Neural crest cell (in vitro differentiated cells): Measurements from ENCODE around the gene POLR2J. TPM values are rescaled to one million over a fixed set of nuclear protein-coding genes. Genes with fewer than 3 reads are reported as not detected.

Source experiments
- DNase-seq: peaks from one replicate; pipeline ENCODE4 v3.0.0; 2021; ENCODE audit warnings: low read depth, mixed read lengths, low spot score
- H3K27ac Mint-ChIP-seq: one replicate; pipeline ENCODE4 v1.8.0; 2021; ENCODE audit warnings: mild to moderate bottlenecking, mixed read lengths; ENCODE audit not compliant: unreplicated experiment
- H3K27me3 Mint-ChIP-seq: 2 replicates; pipeline ENCODE4 v1.8.0; 2021; ENCODE audit warnings: low read depth, mild to moderate bottlenecking, mixed read lengths
- H3K36me3 Mint-ChIP-seq: 2 replicates; pipeline ENCODE4 v1.8.0; 2021; ENCODE audit warnings: low read depth, mild to moderate bottlenecking, mixed read lengths
- H3K4me1 Mint-ChIP-seq: 2 replicates; pipeline ENCODE4 v1.8.0; 2021; ENCODE audit warnings: mixed read lengths
- H3K4me3 Mint-ChIP-seq: one replicate; pipeline ENCODE4 v1.8.0; 2021; ENCODE audit warnings: mild to moderate bottlenecking, mixed read lengths
- H3K9me3 Mint-ChIP-seq: 2 replicates; pipeline ENCODE4 v1.8.0; 2021; ENCODE audit warnings: mixed read lengths
- total RNA-seq: library from RNA; stranded (reverse); gene quantifications from 2 replicates; pipeline ENCODE4 v1.2.1, GENCODE V29; 2021
- TF ChIP-seq, protein P1 (sequence below): fragments of 200-600 bp; sonication (generic); conservative IDR thresholded peaks from 2 replicates; pipeline ENCODE4 v1.5.0; 2021; ENCODE audit warnings: antibody characterized with exemption, mild to moderate bottlenecking

POLR2J gene
- total RNA-seq, 1 donor from 2014 or later: 61.1 TPM

GRCh38 chr7:102463841-102464576, 14.7 kb downstream of the POLR2J start:
- H3K4me1 Mint-ChIP-seq: peaks cover 24% of the 10 kb centered on the region
- peak overlapping the region; percentile 97 for H3K4me3 Mint-ChIP-seq
- TF ChIP-seq, protein P1, sequence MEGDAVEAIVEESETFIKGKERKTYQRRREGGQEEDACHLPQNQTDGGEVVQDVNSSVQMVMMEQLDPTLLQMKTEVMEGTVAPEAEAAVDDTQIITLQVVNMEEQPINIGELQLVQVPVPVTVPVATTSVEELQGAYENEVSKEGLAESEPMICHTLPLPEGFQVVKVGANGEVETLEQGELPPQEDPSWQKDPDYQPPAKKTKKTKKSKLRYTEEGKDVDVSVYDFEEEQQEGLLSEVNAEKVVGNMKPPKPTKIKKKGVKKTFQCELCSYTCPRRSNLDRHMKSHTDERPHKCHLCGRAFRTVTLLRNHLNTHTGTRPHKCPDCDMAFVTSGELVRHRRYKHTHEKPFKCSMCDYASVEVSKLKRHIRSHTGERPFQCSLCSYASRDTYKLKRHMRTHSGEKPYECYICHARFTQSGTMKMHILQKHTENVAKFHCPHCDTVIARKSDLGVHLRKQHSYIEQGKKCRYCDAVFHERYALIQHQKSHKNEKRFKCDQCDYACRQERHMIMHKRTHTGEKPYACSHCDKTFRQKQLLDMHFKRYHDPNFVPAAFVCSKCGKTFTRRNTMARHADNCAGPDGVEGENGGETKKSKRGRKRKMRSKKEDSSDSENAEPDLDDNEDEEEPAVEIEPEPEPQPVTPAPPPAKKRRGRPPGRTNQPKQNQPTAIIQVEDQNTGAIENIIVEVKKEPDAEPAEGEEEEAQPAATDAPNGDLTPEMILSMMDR: no peak
- H3K9me3 Mint-ChIP-seq: no peaks in the 10 kb centered on the region
- no peaks in the 10 kb centered on the region for H3K27me3 Mint-ChIP-seq
- H3K27ac Mint-ChIP-seq: peak overlapping the region; percentile 84
- peaks cover 3% of the 10 kb centered on the region for H3K36me3 Mint-ChIP-seq
- no peak for DNase-seq

- Mint-ChIP-seq H3K9me3 (no peaks in the 10 kb centered on the region), H3K4me3 (peak overlapping the region; percentile 71), H3K4me1 (peaks cover 13% of the 10 kb centered on the region), H3K27ac (no peak overlapping the region), H3K36me3 (peaks cover 3% of the 10 kb centered on the region), H3K27me3 (no peaks in the 10 kb centered on the region)
- DNase-seq: no peak
- TF ChIP-seq, protein P1: no peak
These were observed 18.3 kb downstream of the POLR2J start for GRCh38 chr7:102460467-102460866.

- peaks cover 3% of the 10 kb centered on the region for H3K36me3 Mint-ChIP-seq
- no peak overlapping the region for H3K4me3 Mint-ChIP-seq
- peaks cover 9% of the 10 kb centered on the region for H3K4me1 Mint-ChIP-seq
- H3K9me3 Mint-ChIP-seq: no peaks in the 10 kb centered on the region
- no peak overlapping the region for H3K27ac Mint-ChIP-seq
- no peaks in the 10 kb centered on the region for H3K27me3 Mint-ChIP-seq
- DNase-seq: no peak
- TF ChIP-seq, protein P1: no peak
These were observed 19.4 kb downstream of the POLR2J start for GRCh38 chr7:102459221-102459844.

GRCh38 chr7:102457352-102457924, 21.3 kb downstream of the POLR2J start:
- no peaks in the 10 kb centered on the region for H3K36me3 Mint-ChIP-seq
- H3K9me3 Mint-ChIP-seq: no peaks in the 10 kb centered on the region
- H3K27ac Mint-ChIP-seq: no peak overlapping the region
- TF ChIP-seq, protein P1: no peak
- H3K27me3 Mint-ChIP-seq: no peaks in the 10 kb centered on the region
- H3K4me3 Mint-ChIP-seq: no peak overlapping the region
- DNase-seq: no peak
- H3K4me1 Mint-ChIP-seq: no peaks in the 10 kb centered on the region

GRCh38 chr7:102456327-102456726, 22.4 kb downstream of the POLR2J start:
- Mint-ChIP-seq H3K36me3 (peaks cover 2% of the 10 kb centered on the region), H3K9me3 (no peaks in the 10 kb centered on the region), H3K27me3 (no peaks in the 10 kb centered on the region), H3K4me3 (no peak overlapping the region), H3K27ac (no peak overlapping the region), H3K4me1 (peaks cover 6% of the 10 kb centered on the region)
- no peak for DNase-seq
- TF ChIP-seq, protein P1: no peak
